HepG2 (cell line): ENCODE data around the gene KRTAP1-4. TPM values are rescaled to one million over a fixed set of nuclear protein-coding genes. Genes with fewer than 3 reads are reported as not detected.
A peak's percentile ranks its signal among the peaks of the same experiment; 100 is the strongest.
"Not testable (repeated sequence)": the region's sequence is repeated elsewhere in the genome, so short reads cannot be mapped to it uniquely, and the experiment has no call there.

Experiments
- ATAC-seq: fragments of 200-7000 bp; cut with Tn5 transposase; 3 replicates; pipeline ENCODE4 v1.9.1; 2020; ENCODE audit warnings: mild to moderate bottlenecking, moderate library complexity
- BruUV-seq: library from RNA; stranded (reverse); fragments of 400-500 nt; replicated peaks from 2 replicates; lab custom pipeline; 2021; lab: Mats Ljungman, UMichigan
- CTCF ChIA-PET: fragments of 300-600 bp; formaldehyde crosslinking; extraction: SDS; loops from one replicate; lab custom pipeline; 2021; ENCODE audit warnings: low total read pairs, inconsistent platforms, low intra/inter-chr PET ratio; lab: Yijun Ruan, JAX
- POLR2A ChIA-PET: fragments of 350-600 bp; sonication (Branson Sonifier 250); formaldehyde crosslinking; loops from one replicate; lab custom pipeline; 2020; ENCODE audit warnings: antibody characterized with exemption, inconsistent platforms; lab: Yijun Ruan, JAX
- DNase-seq: peaks from one replicate; pipeline ENCODE4 v3.0.0-alpha.2; 2015; ENCODE audit warnings: low spot score
- FAIRE-seq: peaks from 3 replicates; lab custom pipeline; 2011; peaks lifted over from hg19 to GRCh38; lab: Jason Lieb, UNC
- H2AFZ ChIP-seq: one replicate; pipeline ENCODE4 v1.6.1; 2011; ENCODE audit warnings: low read length, inconsistent platforms
- H3K27ac ChIP-seq: fragments of 300-600 bp; 3 replicates; pipeline ENCODE4 v1.8.0; 2011; ENCODE audit warnings: mixed run types, mild to moderate bottlenecking, mixed read lengths, low read length, inconsistent platforms; ENCODE audit not compliant: insufficient read depth; ENCODE audit errors: extremely low read length
- H3K27me3 ChIP-seq, 2 experiments: fragments of 200-600 bp in 1 of 2; 2 replicates in 1 of 2; 3 replicates in 1 of 2; pipeline versions ENCODE4 v1.6.0 to v1.8.0; 2011; ENCODE audit warnings: low read length in 2 of 2, mild to moderate bottlenecking in 2 of 2, moderate library complexity in 2 of 2, inconsistent platforms in 1 of 2; ENCODE audit not compliant: insufficient read depth in 2 of 2, control insufficient read depth in 1 of 2
- H3K36me3 ChIP-seq, 2 experiments: fragments of 200-600 bp in 1 of 2; replicated peaks in 1 of 2; 2 replicates in 1 of 2; 3 replicates in 1 of 2; pipeline versions ENCODE4 v1.5.1 to v1.8.0; 2011; ENCODE audit warnings: low read length in 2 of 2, inconsistent platforms in 1 of 2; ENCODE audit not compliant: insufficient read depth in 2 of 2, control insufficient read depth in 1 of 2
- H3K4me1 ChIP-seq: 2 replicates; pipeline ENCODE4 v1.5.1; 2012; ENCODE audit warnings: low read length, inconsistent platforms; ENCODE audit not compliant: insufficient read depth
- H3K4me2 ChIP-seq: 2 replicates; pipeline ENCODE4 v1.6.0; 2011; ENCODE audit warnings: low read depth, low read length, inconsistent platforms
- H3K4me3 ChIP-seq, 3 experiments: fragments of 200-600 bp in 1 of 3; sonication (generic), shearing (Covaris generic) in 1 of 3; replicated peaks in 1 of 3; 2 replicates each; pipeline ENCODE4 v1.5.1; 2011 to 2016; ENCODE audit warnings: low read length in 3 of 3, inconsistent platforms in 2 of 3, low read depth in 2 of 3, mild to moderate bottlenecking in 2 of 3, control low read depth in 1 of 3, mixed read lengths in 1 of 3; ENCODE audit not compliant: insufficient read depth in 1 of 3
- H3K79me2 ChIP-seq: one replicate; pipeline ENCODE4 v1.6.1; 2011; ENCODE audit warnings: low read length, inconsistent platforms; ENCODE audit not compliant: insufficient read depth
- H3K9ac ChIP-seq: 2 replicates; pipeline ENCODE4 v1.6.0; 2011; ENCODE audit warnings: mild to moderate bottlenecking, low read depth, low read length, inconsistent platforms; ENCODE audit not compliant: insufficient read depth
- H3K9me3 ChIP-seq: 2 replicates; pipeline ENCODE4 v1.5.1; 2012; ENCODE audit warnings: mild to moderate bottlenecking, low read length
- H4K20me1 ChIP-seq: 2 replicates; pipeline ENCODE4 v1.6.0; 2011; ENCODE audit warnings: inconsistent platforms, mild to moderate bottlenecking, low read length, moderate library complexity; ENCODE audit not compliant: insufficient read depth
- PBX2 ChIP-seq: IDR thresholded peaks from 2 replicates; pipeline ENCODE4 v1.6.1; 2016; ENCODE audit warnings: control low read depth
- ZNF333 ChIP-seq: sonication (generic); formaldehyde crosslinking; IDR thresholded peaks from 2 replicates; pipeline ENCODE4 v1.4.0; 2020; ENCODE audit warnings: mild to moderate bottlenecking, missing genetic modification reagents, borderline replicate concordance
- WGBS: methylation state at CpG from one replicate; pipeline ENCODE4 v1.1.6; 2017; ENCODE audit warnings: low lambda C conversion rate; 5-methylcytosine and 5-hydroxymethylcytosine counted together
- in situ Hi-C: cut with HindIII; loops from 2 replicates; pipeline ENCODE4 v1.10.0; 2017; ENCODE audit warnings: low pct_unique_long_range_greater_than_20kb; ENCODE audit not compliant: extremely low pct_ligation_motif_present
- intact Hi-C: fragments of 100-400 bp; cut with micrococcal nuclease; formaldehyde crosslinking; loops from one replicate; pipeline ENCODE4 v1.10.0; 2022; ENCODE audit not compliant: unreplicated experiment
- polyA plus RNA-seq, 8 experiments: library from polyadenylated mRNA; depleted of rRNA in 3 of 8; stranded (reverse) in 7 of 8; unstranded in 1 of 8; fragments of >200 nt; fragmentation: Illumina TruSeq in 4 of 8; extraction: Trizol in 4 of 8; gene quantifications; 2 replicates each; pipeline versions ENCODE4 v1.2.1 to v1.2.3, GENCODE V29; 2011 to 2016; ENCODE audit warnings: low read depth in 4 of 8, missing spikeins in 1 of 8, mixed read lengths in 1 of 8; ENCODE audit not compliant: insufficient read depth in 1 of 8
- total RNA-seq, 5 experiments: library from RNA; depleted of rRNA; stranded (reverse); fragments of >200 nt; fragmentation: Illumina TruSeq; extraction: Trizol; gene quantifications; 2 replicates each; pipeline ENCODE4 v1.2.3, GENCODE V29; 2016; ENCODE audit warnings: low read depth in 1 of 5
- TF ChIP-seq, protein P1 (sequence below): sonication (generic); formaldehyde crosslinking; IDR thresholded peaks from 2 replicates; pipeline ENCODE4 v1.9.0; 2021; ENCODE audit warnings: mild to moderate bottlenecking, missing genetic modification reagents

Gene KRTAP1-4
- total and polyA plus RNA-seq, 2 of the 13 experiments (the other 11 are each of a cell fraction or from before 2014, with no cell fraction given) = not detected

DNA sequence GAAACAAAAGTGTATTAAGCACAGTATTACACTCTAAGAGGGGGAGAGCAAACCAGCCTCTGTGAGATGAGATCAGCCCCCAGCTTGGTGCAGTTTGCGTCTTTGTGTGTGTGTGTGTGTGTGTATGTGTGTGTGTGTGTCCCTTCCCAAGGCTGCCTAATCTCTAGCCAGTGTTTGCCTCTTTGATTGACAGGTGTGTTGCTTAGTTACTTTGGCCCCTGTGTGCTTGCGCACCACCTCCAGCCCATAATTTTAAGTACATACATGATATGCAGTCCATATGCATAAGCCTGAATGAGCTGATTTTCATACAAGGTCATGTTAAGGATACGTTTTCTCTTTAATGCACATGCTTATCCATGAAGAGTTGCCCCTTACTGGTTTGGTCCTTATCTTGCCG, 28.2 kb downstream of the KRTAP1-4 start:
- no peaks in the 10 kb centered on the region for H3K9me3 ChIP-seq
- no peaks in the 10 kb centered on the region for H3K79me2 ChIP-seq
- no peak overlapping the region for H3K9ac ChIP-seq
- in situ Hi-C loops (loop anchor here (5.0 kb wide), 2 partner anchors 39 to 89 kb away; no protein-coding TSS in a partner anchor), intact Hi-C loops (no loop called here)
- H3K27ac ChIP-seq = no peak overlapping the region
- H3K27me3 ChIP-seq = no peaks in the 10 kb centered on the region
- ChIA-PET CTCF (no interaction called here), POLR2A (interaction anchor here (0.7 kb wide), 1 partner anchor 45 kb away, joined by 3 read pairs; no protein-coding TSS in a partner anchor)
- H4K20me1 ChIP-seq = no peaks in the 10 kb centered on the region
- FAIRE-seq = no peak
- no TSS peak for BruUV-seq
- no peaks in the 10 kb centered on the region for H3K36me3 ChIP-seq
- 87% methylated on average over 4 of the region's 4 CpGs for WGBS
- H2AFZ ChIP-seq = no peak overlapping the region
- TF ChIP-seq PBX2 (CRISPR knock-in tag) = peak; percentile 67; the same call in 1 of the 2 replicates
- TF ChIP-seq ZNF333 (CRISPR knock-in tag) = no peak
- TF ChIP-seq, protein P1, sequence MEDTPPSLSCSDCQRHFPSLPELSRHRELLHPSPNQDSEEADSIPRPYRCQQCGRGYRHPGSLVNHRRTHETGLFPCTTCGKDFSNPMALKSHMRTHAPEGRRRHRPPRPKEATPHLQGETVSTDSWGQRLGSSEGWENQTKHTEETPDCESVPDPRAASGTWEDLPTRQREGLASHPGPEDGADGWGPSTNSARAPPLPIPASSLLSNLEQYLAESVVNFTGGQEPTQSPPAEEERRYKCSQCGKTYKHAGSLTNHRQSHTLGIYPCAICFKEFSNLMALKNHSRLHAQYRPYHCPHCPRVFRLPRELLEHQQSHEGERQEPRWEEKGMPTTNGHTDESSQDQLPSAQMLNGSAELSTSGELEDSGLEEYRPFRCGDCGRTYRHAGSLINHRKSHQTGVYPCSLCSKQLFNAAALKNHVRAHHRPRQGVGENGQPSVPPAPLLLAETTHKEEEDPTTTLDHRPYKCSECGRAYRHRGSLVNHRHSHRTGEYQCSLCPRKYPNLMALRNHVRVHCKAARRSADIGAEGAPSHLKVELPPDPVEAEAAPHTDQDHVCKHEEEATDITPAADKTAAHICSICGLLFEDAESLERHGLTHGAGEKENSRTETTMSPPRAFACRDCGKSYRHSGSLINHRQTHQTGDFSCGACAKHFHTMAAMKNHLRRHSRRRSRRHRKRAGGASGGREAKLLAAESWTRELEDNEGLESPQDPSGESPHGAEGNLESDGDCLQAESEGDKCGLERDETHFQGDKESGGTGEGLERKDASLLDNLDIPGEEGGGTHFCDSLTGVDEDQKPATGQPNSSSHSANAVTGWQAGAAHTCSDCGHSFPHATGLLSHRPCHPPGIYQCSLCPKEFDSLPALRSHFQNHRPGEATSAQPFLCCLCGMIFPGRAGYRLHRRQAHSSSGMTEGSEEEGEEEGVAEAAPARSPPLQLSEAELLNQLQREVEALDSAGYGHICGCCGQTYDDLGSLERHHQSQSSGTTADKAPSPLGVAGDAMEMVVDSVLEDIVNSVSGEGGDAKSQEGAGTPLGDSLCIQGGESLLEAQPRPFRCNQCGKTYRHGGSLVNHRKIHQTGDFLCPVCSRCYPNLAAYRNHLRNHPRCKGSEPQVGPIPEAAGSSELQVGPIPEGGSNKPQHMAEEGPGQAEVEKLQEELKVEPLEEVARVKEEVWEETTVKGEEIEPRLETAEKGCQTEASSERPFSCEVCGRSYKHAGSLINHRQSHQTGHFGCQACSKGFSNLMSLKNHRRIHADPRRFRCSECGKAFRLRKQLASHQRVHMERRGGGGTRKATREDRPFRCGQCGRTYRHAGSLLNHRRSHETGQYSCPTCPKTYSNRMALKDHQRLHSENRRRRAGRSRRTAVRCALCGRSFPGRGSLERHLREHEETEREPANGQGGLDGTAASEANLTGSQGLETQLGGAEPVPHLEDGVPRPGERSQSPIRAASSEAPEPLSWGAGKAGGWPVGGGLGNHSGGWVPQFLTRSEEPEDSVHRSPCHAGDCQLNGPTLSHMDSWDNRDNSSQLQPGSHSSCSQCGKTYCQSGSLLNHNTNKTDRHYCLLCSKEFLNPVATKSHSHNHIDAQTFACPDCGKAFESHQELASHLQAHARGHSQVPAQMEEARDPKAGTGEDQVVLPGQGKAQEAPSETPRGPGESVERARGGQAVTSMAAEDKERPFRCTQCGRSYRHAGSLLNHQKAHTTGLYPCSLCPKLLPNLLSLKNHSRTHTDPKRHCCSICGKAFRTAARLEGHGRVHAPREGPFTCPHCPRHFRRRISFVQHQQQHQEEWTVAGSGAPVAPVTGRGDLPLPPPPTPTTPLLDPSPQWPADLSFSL (CRISPR knock-in tag) = peak; percentile 69; the same call in 1 of the 2 replicates
- no peak for ATAC-seq
- no peak overlapping the region for H3K4me2 ChIP-seq
- H3K4me1 ChIP-seq = peaks cover 50% of the 10 kb centered on the region
- DNase-seq = no peak
- no peak overlapping the region for H3K4me3 ChIP-seq

DNA sequence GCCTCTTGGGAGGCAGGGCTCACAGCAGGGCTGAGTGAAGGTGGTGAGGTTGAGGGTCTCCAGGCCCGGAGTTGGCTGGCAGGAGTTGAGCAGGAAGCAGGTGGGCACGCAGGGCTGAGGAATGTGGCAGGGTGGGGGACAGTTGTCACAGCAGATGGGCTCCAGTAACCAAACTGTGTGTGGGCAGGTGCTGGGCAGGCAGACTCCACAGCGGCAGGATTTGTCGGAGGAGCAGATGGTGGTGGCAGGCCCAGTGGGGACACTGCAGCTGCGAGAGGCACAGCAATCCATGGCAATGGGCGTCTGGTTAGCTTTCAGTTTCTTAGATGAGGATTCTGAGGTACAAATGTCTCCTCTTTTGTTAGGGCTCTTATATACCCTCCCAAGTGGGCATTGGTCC, 30.4 kb downstream of the KRTAP1-4 start, which contains the start of gene KRTAP3-2:
Gene KRTAP3-2 (minus strand): TSS at position 344 of the 400 bp plus-strand sequence. CDS start 53 bp downstream, at position 291.
- H3K27ac ChIP-seq, BruUV-seq, H3K4me2 ChIP-seq, CTCF ChIA-PET, FAIRE-seq, H3K9me3 ChIP-seq, H3K4me3 ChIP-seq, intact Hi-C loops, ATAC-seq, H3K9ac ChIP-seq, H3K36me3 ChIP-seq, H3K79me2 ChIP-seq, H3K27me3 ChIP-seq, H4K20me1 ChIP-seq, POLR2A ChIA-PET, DNase-seq, in situ Hi-C loops, H2AFZ ChIP-seq: not testable (repeated sequence)
- H3K4me1 ChIP-seq = peaks cover 35% of the 10 kb centered on the region
- 87% methylated on average over 6 of the region's 6 CpGs for WGBS
